ENCODE results near the gene YIPF3.

The YIPF3 gene

DNA sequence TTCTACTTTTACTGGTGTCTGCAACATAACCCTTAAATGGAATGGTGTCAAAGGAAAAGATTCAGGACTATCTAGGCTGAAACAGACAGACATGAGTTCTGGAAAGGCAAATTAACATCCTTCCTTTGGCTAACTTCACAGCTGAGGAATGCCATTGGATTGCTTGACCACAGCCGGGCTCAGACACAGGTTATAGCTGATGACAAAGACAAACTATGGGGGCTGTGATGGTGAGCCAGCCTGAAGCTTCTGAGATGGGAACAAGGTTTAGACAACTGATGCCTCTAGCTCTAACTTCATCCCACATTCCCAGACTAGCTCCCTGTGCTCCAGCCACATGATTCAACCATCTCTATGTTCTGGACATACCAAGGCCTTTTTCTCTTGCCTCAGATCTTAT is 15.5 kb upstream of the YIPF3 start:
- TF ChIP-seq, protein P1, sequence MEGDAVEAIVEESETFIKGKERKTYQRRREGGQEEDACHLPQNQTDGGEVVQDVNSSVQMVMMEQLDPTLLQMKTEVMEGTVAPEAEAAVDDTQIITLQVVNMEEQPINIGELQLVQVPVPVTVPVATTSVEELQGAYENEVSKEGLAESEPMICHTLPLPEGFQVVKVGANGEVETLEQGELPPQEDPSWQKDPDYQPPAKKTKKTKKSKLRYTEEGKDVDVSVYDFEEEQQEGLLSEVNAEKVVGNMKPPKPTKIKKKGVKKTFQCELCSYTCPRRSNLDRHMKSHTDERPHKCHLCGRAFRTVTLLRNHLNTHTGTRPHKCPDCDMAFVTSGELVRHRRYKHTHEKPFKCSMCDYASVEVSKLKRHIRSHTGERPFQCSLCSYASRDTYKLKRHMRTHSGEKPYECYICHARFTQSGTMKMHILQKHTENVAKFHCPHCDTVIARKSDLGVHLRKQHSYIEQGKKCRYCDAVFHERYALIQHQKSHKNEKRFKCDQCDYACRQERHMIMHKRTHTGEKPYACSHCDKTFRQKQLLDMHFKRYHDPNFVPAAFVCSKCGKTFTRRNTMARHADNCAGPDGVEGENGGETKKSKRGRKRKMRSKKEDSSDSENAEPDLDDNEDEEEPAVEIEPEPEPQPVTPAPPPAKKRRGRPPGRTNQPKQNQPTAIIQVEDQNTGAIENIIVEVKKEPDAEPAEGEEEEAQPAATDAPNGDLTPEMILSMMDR (IDR thresholded peaks at IDR 0.05; ENCODE audit: low read depth, low read length): no peak

GRCh38 chr6:43524483-43524961 is 7.8 kb upstream of the YIPF3 start:
- TF ChIP-seq, protein P1 (IDR thresholded peaks at IDR 0.05; ENCODE audit: low read depth, low read length): no peak

More for the DNA sequence above, 15.5 kb upstream of the YIPF3 start:
- DNase-seq (ENCODE audit: extremely low read depth, low read depth): no peak

DNA sequence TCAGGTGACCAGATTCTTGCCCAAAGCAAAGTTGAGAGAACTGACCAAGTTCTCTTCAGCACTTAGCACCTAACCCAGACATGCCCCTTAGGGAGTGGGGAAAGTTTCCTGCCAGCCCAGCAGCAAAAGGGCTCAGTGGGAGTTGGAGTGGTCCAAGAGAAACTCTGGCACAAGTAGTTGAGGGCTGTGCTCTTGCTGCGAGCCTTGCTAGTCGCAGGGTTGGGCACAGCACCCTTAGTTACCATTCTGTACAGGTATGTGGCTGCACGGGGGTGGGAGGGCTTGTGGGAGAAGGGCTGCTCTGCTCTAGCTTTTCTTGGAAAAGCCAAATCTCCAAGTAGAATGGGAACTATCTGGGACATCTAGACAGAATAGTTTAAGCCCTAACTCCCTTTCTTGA is 6.6 kb upstream of the YIPF3 start:
- TF ChIP-seq, protein P1 (IDR thresholded peaks at IDR 0.05; ENCODE audit: low read depth, low read length): no peak
- DNase-seq (ENCODE audit: extremely low read depth, low read depth): no peak

More at GRCh38 chr6:43524483-43524961, 7.8 kb upstream of the YIPF3 start:
- DNase-seq (ENCODE audit: extremely low read depth, low read depth): no peak

DNA sequence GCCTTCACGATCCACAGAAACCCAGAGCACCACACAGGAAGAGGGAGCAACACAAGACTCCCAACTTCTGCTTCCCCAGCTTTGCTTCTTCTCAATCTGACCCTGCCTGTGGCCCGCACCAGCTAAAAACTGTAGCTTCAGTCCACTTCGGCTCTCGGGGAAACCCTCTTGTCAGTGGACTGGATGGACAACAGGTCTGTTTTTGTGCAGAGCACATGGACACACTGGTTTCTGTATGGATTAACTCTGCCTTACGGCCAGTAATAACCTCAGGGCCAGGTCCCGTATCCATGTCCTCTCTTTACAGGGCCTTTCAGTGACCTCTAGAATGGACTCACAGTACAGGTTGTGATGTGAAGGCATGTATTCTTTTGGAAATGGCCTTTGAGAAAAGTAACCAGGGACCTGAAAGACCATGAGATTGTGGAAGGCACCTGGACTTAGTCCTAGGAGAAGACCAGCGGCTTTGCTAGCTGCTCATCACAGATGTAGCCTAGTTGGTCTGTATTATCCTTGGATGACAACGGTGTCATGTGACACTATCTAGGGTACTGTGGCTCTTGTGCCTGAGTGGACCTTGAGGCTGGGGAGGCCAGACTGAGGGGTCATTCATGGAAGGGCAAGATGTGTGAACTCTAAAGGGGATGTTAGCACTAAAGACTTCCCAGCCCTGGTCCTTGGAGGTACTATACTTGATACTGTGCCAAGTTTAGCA is 6.0 kb upstream of the YIPF3 start:
- no peak for DNase-seq (ENCODE audit: extremely low read depth, low read depth)
- TF ChIP-seq, protein P1 (IDR thresholded peaks at IDR 0.05; ENCODE audit: low read depth, low read length): no peak

GRCh38 chr6:43521836-43522235 is 5.1 kb upstream of the YIPF3 start:
- DNase-seq (ENCODE audit: extremely low read depth, low read depth): no peak
- TF ChIP-seq, protein P1 (IDR thresholded peaks at IDR 0.05; ENCODE audit: low read depth, low read length): no peak

GRCh38 chr6:43520097-43520496 is 3.4 kb upstream of the YIPF3 start:
- DNase-seq (ENCODE audit: extremely low read depth, low read depth): no peak
- TF ChIP-seq, protein P1 (IDR thresholded peaks at IDR 0.05; ENCODE audit: low read depth, low read length): no peak

DNA sequence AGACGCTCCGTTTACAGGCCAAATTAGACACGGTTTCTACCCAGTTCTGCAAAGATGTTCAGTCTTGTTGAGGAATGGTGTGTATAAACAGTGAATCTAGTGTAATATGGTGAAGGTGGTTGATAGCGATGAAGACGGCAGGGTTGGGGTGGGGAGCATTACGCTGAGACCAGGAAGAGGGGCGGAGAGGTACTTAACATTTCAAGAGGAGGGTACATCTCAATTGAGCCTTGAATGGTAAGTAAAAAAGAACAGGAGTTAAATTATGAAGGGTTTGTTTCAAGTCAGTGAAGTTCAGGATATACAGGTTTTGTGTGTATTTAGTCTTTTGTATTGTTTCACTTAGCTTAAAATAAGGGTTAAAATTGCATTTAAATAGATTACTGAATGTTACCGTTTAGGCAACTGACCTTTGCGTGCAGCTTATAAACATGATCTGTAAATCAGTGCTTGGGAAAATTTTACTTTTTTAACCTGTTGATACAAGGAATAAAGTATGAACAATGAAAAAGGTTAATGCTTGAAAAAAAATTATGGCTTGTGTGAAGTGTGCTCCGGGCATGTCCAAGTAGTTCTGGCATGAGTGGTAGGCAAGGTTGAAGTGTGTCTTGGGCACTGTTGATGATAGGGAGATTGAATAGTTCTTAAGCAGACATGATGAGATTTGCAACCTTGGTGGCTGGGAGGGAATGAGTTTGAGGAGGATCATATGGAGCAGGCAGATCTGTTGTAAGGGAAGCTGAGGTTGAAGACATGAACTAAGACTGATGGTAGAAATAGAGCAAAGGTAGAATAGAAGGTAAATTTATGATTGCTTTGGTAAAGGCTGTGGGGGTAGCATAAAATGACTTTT is 1.0 kb upstream of the YIPF3 start:
- TF ChIP-seq, protein P1 (IDR thresholded peaks at IDR 0.05; ENCODE audit: low read depth, low read length): no peak
- DNase-seq (ENCODE audit: extremely low read depth, low read depth): no peak
